SK-N-SH (cell line): ENCODE data around the gene FOCAD. TPM values are rescaled to one million over a fixed set of nuclear protein-coding genes. Genes with fewer than 3 reads are reported as not detected.

ENCODE experiments used
- CTCF ChIA-PET: fragments of 300-600, 350-600 bp; formaldehyde crosslinking; extraction: SDS; loops from one replicate; lab custom pipeline; 2021; lab: Yijun Ruan, JAX
- POLR2A ChIA-PET: fragments of 350-600 bp; sonication (Branson Sonifier 250); formaldehyde crosslinking; extraction: SDS; loops from one replicate; lab custom pipeline; 2020; ENCODE audit warnings: antibody characterized with exemption, inconsistent platforms; lab: Yijun Ruan, JAX
- DNase-seq: peaks from one replicate; pipeline ENCODE4 v3.0.0; 2012
- H2AFZ ChIP-seq: fragments of 200-600 bp; sonication (generic); 2 replicates; pipeline ENCODE4 v1.8.1; 2016; ENCODE audit warnings: antibody characterized with exemption, mild to moderate bottlenecking, low read depth
- H3F3A ChIP-seq: fragments of 200-600 bp; sonication (generic); replicated peaks from 2 replicates; pipeline ENCODE3; 2016; ENCODE audit warnings: antibody characterized with exemption, mild to moderate bottlenecking; ENCODE audit not compliant: insufficient read depth
- H3K27ac ChIP-seq, 2 experiments: fragments of 200-500 bp in 1 of 2; fragments of 200-600 bp in 1 of 2; sonication (Bioruptor generic) in 1 of 2; sonication (generic), shearing (Covaris generic) in 1 of 2; 2 replicates each; pipeline versions ENCODE4 v1.5.1 to v1.6.1; 2014 to 2016; ENCODE audit warnings: low read depth in 2 of 2, inconsistent platforms in 1 of 2, low read length in 1 of 2, mild to moderate bottlenecking in 1 of 2, mixed read lengths in 1 of 2
- H3K27me3 ChIP-seq: fragments of 200-600 bp; sonication (generic), shearing (Covaris generic); 2 replicates; pipeline ENCODE4 v1.6.1; 2016; ENCODE audit warnings: mixed run types; ENCODE audit not compliant: insufficient read depth
- H3K36me3 ChIP-seq, 2 experiments: fragments of 200-500 bp in 1 of 2; fragments of 200-600 bp in 1 of 2; sonication (Bioruptor generic) in 1 of 2; sonication (generic) in 1 of 2; replicated peaks in 1 of 2; 2 replicates each; pipeline versions ENCODE3 to v1.5.1; 2014 to 2016; ENCODE audit warnings: low read length in 1 of 2, mild to moderate bottlenecking in 1 of 2; ENCODE audit not compliant: insufficient read depth in 2 of 2, control insufficient read depth in 1 of 2
- H3K4me1 ChIP-seq, 2 experiments: fragments of 200-500 bp in 1 of 2; fragments of 200-600 bp in 1 of 2; sonication (Bioruptor generic) in 1 of 2; sonication (generic), shearing (Covaris generic) in 1 of 2; 2 replicates each; pipeline versions ENCODE4 v1.5.1 to v1.6.1; 2014 to 2016; ENCODE audit warnings: low read depth in 1 of 2, low read length in 1 of 2, mixed run types in 1 of 2; ENCODE audit not compliant: insufficient read depth in 2 of 2, control insufficient read depth in 1 of 2
- H3K4me2 ChIP-seq: fragments of 200-600 bp; sonication (generic), shearing (Covaris generic); 2 replicates; pipeline ENCODE4 v1.6.1; 2017; ENCODE audit warnings: mixed run types
- H3K4me3 ChIP-seq, 2 experiments: fragments of 200-500 bp in 1 of 2; fragments of 200-600 bp in 1 of 2; sonication (Bioruptor generic) in 1 of 2; sonication (generic), shearing (Covaris generic) in 1 of 2; 2 replicates each; pipeline versions ENCODE4 v1.5.1 to v1.8.1; 2014 to 2016; ENCODE audit warnings: low read depth in 2 of 2, inconsistent platforms in 1 of 2, low read length in 1 of 2, mild to moderate bottlenecking in 1 of 2, mixed read lengths in 1 of 2, moderate library complexity in 1 of 2
- H3K79me2 ChIP-seq: fragments of 200-600 bp; sonication (generic); 2 replicates; pipeline ENCODE4 v1.8.1; 2017; ENCODE audit warnings: mild to moderate bottlenecking; ENCODE audit not compliant: insufficient read depth
- H3K9ac ChIP-seq: fragments of 200-600 bp; sonication (generic); 2 replicates; pipeline ENCODE4 v1.6.1; 2017; ENCODE audit warnings: mixed run types
- H3K9me2 ChIP-seq: fragments of 200-600 bp; sonication (generic); 2 replicates; pipeline ENCODE4 v1.6.1; 2017; ENCODE audit warnings: mixed run types
- H3K9me3 ChIP-seq: fragments of 200-600 bp; sonication (generic); 2 replicates; pipeline ENCODE4 v1.6.1; 2017; ENCODE audit warnings: mixed run types, mild to moderate bottlenecking, moderate library complexity
- H4K20me1 ChIP-seq: fragments of 200-600 bp; sonication (generic); 2 replicates; pipeline ENCODE4 v1.6.1; 2017; ENCODE audit warnings: mild to moderate bottlenecking, mixed run types; ENCODE audit not compliant: insufficient read depth
- CHD2 ChIP-seq: fragments of 150-350 bp; IDR thresholded peaks from 2 replicates; pipeline ENCODE4 v1.6.1; 2018; ENCODE audit warnings: low read length; ENCODE audit not compliant: partially characterized antibody
- CTCF ChIP-seq: fragments of 200-600 bp; sonication (generic); IDR thresholded peaks from 2 replicates; pipeline ENCODE4 v1.6.1; 2017; ENCODE audit warnings: antibody characterized with exemption, mild to moderate bottlenecking, moderate library complexity
- ELF1 ChIP-seq: IDR thresholded peaks from 2 replicates; pipeline ENCODE4 v1.4.0; 2012
- EZH2phosphoT487 ChIP-seq: fragments of 200-600 bp; sonication (generic); IDR thresholded peaks from 2 replicates; pipeline ENCODE4 v1.6.1; 2017; ENCODE audit warnings: low read depth, mixed run types, mild to moderate bottlenecking, antibody characterized with exemption, moderate library complexity, borderline replicate concordance
- FOXJ3 ChIP-seq: sonication (generic); formaldehyde crosslinking; IDR thresholded peaks from 2 replicates; pipeline ENCODE4 v1.5.1; 2020; ENCODE audit warnings: mild to moderate bottlenecking, missing genetic modification reagents
- GABPA ChIP-seq: IDR thresholded peaks from 2 replicates; pipeline ENCODE4 v1.4.0; 2012; ENCODE audit warnings: low read depth, mild to moderate bottlenecking
- IRF3 ChIP-seq: fragments of 150-350 bp; IDR thresholded peaks from 2 replicates; pipeline ENCODE4 v1.6.1; 2016; ENCODE audit warnings: mild to moderate bottlenecking, low read depth, low read length
- MXI1 ChIP-seq: IDR thresholded peaks from 2 replicates; pipeline ENCODE4 v1.6.1; 2012; ENCODE audit warnings: mild to moderate bottlenecking, low read depth, low read length, improper control_type of control experiment
- POLR2AphosphoS5 ChIP-seq: IDR thresholded peaks from 2 replicates; pipeline ENCODE4 v1.6.1; 2012; ENCODE audit warnings: low read depth, low read length
- RXRA ChIP-seq: IDR thresholded peaks from 2 replicates; pipeline ENCODE4 v1.4.0; 2012; ENCODE audit warnings: low read depth, mild to moderate bottlenecking, borderline replicate concordance
- SMC3 ChIP-seq: IDR thresholded peaks from 2 replicates; pipeline ENCODE4 v1.6.1; 2012; ENCODE audit warnings: low read depth, low read length, improper control_type of control experiment
- TCF12 ChIP-seq: IDR thresholded peaks from 2 replicates; pipeline ENCODE4 v1.4.0; 2012
- USF2 ChIP-seq: fragments of 150-350 bp; IDR thresholded peaks from 2 replicates; pipeline ENCODE4 v1.6.1; 2017; ENCODE audit warnings: antibody characterized with exemption, low read length, low read depth, borderline replicate concordance
- YY1 ChIP-seq: IDR thresholded peaks from 2 replicates; pipeline ENCODE4 v1.4.0; 2012; ENCODE audit warnings: low read depth, mild to moderate bottlenecking
- WGBS: methylation state at CpG from one replicate; pipeline ENCODE4 v1.1.6; 2017; ENCODE audit warnings: low lambda C conversion rate; 5-methylcytosine and 5-hydroxymethylcytosine counted together
- polyA plus RNA-seq, 3 experiments: library from polyadenylated mRNA; depleted of rRNA; stranded (reverse); fragments of >200 nt; gene quantifications; 2 replicates each; pipeline ENCODE4 v1.2.3, GENCODE V29; 2012

The FOCAD gene
- polyA plus RNA-seq, 1 of the 3 experiments (the other 2 are of a cell fraction): 15.8 TPM

- CTCF ChIA-PET: interaction anchor here (1.8 kb wide), 1 partner anchor 7 kb away, joined by 11 read pairs; no protein-coding TSS in a partner anchor
Observed at GRCh38 chr9:20948703-20949102, 264.6 kb downstream of the FOCAD start.

GRCh38 chr9:20950707-20951106 lies 266.6 kb downstream of the FOCAD start:
- CTCF ChIA-PET: interaction anchor here (1.0 kb wide), 1 partner anchor 10 kb away, joined by 6 read pairs; no protein-coding TSS in a partner anchor
- H3K9ac ChIP-seq: no peak overlapping the region
- TF ChIP-seq RXRA (no peak), CTCF (no peak), TCF12 (no peak), CHD2 (no peak)
- TF ChIP-seq, all 33 proteins: peak for 0
- Histone ChIP-seq H3K27me3 (no peaks in the 10 kb centered on the region), H3K79me2 (no peaks in the 10 kb centered on the region), H3K4me1 (peaks cover 0 to 4% of the 10 kb centered on the region in 2 experiments; a peak in 2 of 4 replicates), H3F3A (no peaks in the 10 kb centered on the region), H3K36me3 (peaks cover 26 to 47% of the 10 kb centered on the region in 2 experiments), H3K4me2 (no peak overlapping the region), H4K20me1 (no peaks in the 10 kb centered on the region), H3K9me3 (no peaks in the 10 kb centered on the region), H3K4me3 (no peak overlapping the region), H3K9me2 (no peaks in the 10 kb centered on the region), H3K27ac (no peak overlapping the region), H2AFZ (no peak overlapping the region)
- DNase-seq: no peak
- 83% methylated on average over 2 of the region's 2 CpGs for WGBS
- POLR2A ChIA-PET: no interaction called here

More at GRCh38 chr9:20948703-20949102, 264.6 kb downstream of the FOCAD start:
- H3K9me2 ChIP-seq: no peaks in the 10 kb centered on the region
- TF ChIP-seq ELF1 (no peak), EZH2phosphoT487 (no peak), USF2 (no peak), CHD2 (no peak), MXI1 (no peak), YY1 (no peak), IRF3 (no peak), GABPA (no peak), FOXJ3 (CRISPR knock-in tag) (no peak), SMC3 (no peak), POLR2AphosphoS5 (no peak)
- no peaks in the 10 kb centered on the region for H3F3A ChIP-seq
- peaks cover 0 to 4% of the 10 kb centered on the region in 2 experiments; a peak in 2 of 4 replicates for H3K4me1 ChIP-seq
- H4K20me1 ChIP-seq: no peaks in the 10 kb centered on the region
- no peak for DNase-seq
- H3K4me3 ChIP-seq: no peak overlapping the region
- no peaks in the 10 kb centered on the region for H3K9me3 ChIP-seq
- H3K27ac ChIP-seq: no peak overlapping the region
- no peaks in the 10 kb centered on the region for H3K27me3 ChIP-seq
- H3K79me2 ChIP-seq: no peaks in the 10 kb centered on the region
- no peak overlapping the region for H2AFZ ChIP-seq
- POLR2A ChIA-PET: no interaction called here
- 98% methylated on average over 4 of the region's 4 CpGs for WGBS
- no peak overlapping the region for H3K9ac ChIP-seq
- peaks cover 26 to 46% of the 10 kb centered on the region in 2 experiments for H3K36me3 ChIP-seq
- no peak overlapping the region for H3K4me2 ChIP-seq
